CD1c-positive myeloid dendritic cell (primary cell): ENCODE measurements around the gene XXYLT1.
A peak's percentile ranks its signal among the peaks of the same experiment; 100 is the strongest.

ENCODE experiments used
- DNase-seq: peaks from one replicate; pipeline ENCODE4 v3.0.0-alpha.2; 2016; ENCODE audit errors: extremely low spot score

Gene XXYLT1

DNA sequence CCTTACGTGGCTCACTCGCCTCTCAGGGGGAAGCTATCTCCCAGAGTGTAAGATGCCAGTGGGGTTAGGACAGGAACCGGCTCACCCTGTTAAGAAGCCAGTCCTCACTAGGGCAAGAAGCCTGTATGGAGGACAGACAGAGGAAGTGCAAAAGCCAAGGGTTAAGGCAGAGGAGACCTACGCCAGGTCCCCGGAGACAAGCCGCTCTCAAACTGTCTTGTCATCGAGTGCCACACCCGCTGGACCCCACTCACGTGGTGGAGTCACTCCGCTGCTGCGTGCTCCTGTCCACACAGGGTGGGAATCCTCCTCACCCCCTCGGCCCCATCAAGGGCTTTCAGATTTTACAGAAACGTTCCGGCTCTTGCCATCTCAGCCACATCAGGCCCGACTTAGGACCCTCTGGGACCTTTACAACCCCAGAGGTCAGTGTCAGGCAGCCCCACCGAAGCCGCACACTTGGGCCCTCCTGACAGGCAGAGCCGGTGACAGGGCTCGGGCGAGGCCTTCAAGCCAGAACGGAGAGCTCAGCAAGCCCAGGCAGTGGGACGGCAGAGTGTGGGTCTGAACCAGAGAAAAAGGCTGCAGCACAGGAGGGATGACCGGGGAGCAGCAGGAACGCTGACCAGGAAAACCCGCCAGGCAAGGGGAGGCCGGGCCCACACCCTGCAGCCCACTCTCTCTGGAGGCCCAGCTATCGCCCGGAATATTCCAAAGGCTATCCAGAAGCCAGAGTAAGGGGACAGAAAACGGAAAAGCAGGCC lies 61.7 kb downstream of the XXYLT1 start:
- DNase-seq, result no peak

DNA sequence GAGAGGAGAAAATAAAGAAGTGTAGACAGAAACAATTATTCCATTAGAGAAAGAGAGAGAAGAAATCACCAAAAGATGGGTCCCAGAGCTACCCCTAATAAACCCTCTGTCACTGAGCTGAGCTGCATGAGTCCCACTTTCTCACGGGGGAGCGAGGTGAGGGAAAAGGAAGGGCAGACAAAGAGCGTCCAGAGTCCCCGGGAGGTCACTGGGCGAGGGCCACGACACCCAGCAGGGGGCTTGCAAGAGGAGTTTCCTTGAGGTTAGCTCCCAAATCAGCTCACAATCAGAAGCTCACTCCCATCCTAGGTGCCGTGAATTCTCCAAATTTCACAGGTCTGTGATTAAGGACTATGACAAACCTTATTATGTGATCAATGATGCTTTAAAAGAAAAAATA lies 62.3 kb downstream of the XXYLT1 start:
- DNase-seq, result no peak

DNA sequence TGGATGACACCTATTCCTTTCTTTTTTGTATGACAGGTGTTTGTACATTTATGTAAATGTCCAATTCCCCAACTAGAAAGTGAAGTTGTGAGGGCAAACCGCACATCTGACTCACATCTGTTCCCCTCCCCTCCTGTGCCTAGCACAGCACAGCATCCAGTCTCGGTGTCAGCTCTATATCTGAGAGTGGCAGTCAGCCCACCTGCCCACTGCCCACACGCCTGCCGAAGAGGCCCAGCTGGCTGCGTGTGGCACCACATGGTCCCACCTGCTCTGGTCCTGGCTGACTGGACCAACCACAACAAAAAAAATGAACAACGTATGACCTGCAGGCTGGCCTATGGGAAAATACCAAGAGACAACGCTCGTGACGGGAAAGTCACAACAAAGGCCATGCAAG lies 62.8 kb downstream of the XXYLT1 start:
- no peak for DNase-seq

DNA sequence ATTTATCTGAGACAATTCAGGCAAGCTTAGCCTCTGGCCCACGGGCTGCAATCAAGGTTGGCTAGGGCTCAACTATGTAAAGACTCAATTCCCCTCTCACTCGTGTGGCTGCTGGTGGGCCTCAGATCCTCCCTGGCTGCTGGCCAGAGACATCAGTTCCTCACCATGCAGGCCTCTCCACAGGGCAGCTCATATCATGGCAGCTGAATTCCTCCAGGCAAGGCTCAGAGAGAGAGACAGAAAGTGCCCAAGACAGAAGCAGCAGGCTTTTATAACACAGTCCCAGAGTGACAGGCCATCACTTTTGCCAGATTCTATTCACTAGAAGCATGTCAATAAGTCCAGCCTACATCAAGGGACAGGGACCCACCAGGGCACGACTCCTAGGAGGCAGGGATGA lies 63.2 kb downstream of the XXYLT1 start:
- DNase-seq, result no peak

DNA sequence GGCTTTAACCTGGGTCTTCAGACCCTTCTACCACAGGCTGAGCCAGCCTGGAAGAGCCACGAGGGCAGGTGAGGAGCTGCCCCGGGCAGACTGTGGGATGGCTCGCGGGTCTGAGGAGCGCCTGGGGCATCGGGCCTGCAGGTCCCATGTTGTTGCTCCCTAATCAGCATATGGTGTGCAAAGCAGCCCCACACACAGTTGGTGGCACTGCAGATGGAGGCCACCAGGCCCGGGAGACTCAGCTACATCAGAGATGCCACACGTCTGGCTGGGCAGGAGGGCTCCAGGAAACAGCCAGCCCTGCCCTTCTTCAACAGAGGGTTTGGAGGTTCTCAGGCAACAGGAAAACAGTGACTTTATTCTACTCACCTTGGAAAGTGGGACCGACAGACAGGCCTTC lies 63.9 kb downstream of the XXYLT1 start:
- no peak for DNase-seq

DNA sequence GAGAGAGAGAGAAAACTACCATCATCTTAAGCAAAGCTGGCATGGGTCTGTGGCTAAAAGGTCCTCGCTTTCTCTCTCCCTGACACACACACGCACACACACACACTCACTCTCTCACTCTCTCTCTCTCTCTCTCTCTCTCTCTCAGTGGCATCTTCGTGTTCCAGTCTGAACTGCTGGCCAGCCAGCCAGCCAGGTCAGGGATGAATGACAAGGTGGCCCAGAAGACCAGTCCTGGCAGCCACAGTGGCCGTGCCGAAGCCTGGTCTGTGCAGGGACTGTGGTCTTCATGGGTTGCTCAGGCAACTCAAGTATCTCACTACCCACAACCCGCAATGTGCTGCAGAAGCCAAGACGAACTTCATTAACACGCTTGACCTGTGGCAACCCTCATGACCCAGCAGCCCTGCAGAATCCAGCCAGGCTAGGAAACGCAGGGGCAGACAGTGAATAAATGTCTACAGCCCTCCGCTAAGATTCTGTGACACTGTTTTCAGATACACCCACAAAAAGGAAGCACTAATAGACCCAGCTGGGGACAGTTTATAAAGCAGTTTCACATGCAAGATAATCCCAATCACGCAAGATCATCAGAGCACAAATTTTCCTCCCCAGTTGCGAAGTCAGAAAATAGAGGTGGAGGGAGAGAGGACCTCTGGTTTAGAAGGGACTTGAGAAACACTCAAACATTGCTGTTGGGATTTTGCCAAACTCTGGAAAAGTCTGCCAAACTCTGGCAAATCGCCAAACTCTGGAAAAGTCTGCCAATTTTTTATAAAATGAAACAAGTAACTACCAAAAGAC lies 66.4 kb downstream of the XXYLT1 start:
- no peak for DNase-seq

DNA sequence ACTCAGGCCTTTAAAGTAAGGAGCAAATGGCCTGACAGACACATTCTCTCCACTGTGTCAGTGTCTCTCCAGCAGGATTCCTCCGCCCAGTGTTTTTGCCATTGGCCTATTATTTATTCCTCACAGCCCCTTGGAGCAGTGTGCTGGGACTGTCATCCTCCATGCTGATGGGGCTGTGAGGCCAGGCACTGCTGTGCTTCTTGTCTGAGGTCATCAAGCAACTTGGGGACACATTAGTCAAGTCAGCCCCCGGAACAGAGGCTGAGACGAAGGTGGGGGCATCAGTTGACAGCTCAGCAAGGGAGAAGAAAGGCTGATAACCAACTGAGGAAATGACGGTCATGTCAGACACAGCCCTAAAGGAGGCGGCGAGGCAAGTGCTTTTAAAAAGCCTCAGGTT lies 67.4 kb downstream of the XXYLT1 start:
- no peak for DNase-seq

DNA sequence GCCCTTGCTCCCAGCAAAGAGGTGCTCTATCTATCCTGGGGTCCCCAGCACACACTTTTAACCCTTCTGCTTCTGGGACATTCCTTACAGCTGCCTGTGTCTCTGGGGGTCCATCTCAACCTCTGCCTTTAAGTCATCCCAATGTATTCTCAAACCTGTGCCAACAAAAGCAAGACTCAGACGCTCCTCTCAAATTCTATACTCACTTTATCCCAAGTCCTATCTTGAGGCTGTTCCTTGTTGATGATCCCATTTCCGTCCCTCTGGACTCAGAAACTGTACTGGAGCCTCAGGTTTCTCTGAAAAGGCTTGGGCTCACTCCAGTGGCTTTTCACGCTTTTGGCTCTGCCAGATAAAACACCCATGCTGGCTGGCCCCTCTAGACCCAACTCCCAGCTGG lies 69.7 kb downstream of the XXYLT1 start:
- no peak for DNase-seq

DNA sequence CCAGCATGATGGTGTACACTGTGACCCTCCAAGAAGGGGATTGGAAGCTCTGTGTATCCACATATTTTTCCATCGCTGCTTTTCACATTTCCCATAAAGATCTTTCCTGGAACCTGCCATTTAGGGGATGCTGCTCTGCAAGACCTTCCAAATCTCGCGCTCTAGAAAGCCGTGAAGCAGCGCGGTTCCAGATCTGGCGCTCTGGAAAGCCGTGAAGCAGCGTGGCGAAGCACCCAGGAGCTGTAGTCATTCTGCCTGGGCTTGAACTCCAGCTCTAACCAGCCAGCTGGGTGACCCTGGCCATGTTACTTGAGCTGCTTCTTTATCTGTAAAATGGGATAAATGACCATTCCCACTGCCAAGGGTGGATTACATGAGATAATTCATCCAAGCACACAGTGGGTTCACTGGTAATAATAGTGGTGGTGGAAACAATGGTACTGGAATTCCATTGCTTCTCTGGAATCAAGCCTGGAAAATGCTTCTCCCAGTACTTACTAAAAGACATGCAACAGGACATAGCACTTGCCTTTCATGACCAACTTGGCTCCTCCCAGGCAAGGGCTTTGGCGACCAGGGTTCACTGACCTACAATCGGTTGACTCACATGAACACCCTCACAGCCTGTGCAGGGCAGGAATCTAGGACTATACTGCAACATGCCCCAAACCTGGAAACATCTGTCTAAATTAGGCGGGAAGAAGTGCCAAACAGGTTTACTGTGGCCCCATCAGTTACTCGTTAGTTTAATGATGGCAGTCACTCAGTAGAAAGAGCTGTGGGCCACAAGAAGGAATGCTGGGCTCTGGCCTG lies 70.7 kb downstream of the XXYLT1 start:
- no peak for DNase-seq

DNA sequence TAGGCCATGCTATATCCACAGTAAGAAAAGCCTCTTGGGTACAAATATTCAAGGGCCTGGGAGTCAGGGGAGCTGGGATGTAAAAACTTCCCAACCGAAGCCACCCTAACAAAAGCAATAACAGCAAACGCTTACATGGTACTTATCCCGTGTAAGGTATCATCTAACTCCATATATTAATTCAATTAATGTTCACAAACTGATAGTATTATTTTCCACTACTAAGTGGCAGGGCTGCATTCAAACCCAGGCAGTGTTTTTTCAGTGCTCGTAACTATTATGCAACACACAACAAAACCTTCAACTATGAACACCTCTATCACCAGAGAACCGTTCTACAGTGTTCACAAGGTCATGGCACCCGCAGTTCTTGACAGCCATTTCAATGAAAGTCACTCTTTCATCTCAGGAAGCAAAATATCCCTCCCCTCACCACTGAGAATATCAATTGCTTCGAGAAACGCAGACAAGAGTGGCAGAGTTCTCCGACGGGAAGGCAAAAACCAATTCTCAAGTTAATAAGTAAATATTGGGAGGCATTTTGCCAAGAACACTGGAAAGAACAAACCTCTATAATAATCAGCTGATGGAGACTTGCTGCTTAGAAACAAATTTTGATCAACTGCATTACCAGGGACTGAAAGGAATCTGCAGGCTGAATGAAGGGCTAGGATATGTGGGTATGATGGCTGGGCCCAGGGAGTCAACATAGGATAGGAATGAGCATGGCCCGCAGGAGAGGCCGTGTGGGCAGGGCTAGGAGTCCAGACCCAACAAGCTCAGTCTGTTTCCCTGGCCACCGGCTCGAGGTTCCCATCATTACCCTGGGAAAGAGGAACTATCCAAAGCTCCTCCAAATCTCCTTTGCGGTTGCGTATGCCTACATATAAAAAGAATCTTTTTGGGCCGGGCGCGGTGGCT lies 72.3 kb downstream of the XXYLT1 start:
- peak; percentile 12 for DNase-seq

DNA sequence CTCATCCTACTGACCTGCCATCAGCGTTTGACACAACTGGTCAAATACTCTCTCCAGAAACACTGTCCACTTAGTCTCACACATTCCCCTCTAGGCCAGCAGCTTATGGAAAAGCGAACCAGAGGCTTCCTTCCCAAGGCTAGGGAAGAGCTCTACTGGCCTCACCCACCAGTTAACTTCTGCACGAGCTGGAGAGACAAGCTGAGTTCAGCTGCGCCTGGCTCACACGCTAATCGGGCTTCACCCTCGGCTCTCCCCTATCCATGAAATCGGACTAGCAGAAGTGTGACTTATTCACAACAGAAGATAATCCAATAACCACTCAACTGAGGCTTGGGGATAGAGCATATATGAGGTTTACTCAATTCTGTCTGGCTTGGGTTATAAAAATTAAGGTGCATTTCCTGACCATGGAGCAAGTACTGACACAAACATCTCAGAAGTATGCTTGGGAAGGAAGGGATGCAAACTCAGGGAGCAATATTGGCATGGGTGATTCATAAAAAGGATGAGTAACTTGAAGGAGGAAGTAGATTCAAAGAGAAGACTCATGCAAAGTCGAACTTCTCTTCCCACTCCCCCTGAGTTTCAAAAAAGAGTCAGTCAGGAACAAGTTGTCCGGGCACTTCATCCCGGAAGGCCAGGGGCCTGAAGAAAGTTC lies 73.1 kb downstream of the XXYLT1 start:
- peak; percentile 68 for DNase-seq

DNA sequence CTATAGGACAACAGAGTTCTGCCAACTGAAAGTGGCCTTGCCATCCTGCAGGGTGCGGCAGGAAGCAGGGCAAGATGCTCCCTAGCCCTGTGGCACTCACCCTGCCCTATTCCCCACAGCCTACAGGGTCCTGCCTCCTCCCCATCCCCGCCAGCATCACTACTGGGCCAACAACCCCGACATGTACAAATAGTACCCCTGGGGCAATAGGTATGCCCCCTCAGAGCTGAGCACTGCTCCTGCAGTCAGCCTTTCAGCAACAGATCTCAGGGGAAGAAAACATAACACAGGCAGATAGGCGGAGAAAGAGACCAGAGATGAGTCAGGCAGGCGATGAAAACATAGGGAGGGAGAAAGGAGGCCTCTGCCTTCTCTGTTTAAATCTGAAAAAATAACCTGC lies 74.7 kb downstream of the XXYLT1 start:
- DNase-seq, result no peak

DNA sequence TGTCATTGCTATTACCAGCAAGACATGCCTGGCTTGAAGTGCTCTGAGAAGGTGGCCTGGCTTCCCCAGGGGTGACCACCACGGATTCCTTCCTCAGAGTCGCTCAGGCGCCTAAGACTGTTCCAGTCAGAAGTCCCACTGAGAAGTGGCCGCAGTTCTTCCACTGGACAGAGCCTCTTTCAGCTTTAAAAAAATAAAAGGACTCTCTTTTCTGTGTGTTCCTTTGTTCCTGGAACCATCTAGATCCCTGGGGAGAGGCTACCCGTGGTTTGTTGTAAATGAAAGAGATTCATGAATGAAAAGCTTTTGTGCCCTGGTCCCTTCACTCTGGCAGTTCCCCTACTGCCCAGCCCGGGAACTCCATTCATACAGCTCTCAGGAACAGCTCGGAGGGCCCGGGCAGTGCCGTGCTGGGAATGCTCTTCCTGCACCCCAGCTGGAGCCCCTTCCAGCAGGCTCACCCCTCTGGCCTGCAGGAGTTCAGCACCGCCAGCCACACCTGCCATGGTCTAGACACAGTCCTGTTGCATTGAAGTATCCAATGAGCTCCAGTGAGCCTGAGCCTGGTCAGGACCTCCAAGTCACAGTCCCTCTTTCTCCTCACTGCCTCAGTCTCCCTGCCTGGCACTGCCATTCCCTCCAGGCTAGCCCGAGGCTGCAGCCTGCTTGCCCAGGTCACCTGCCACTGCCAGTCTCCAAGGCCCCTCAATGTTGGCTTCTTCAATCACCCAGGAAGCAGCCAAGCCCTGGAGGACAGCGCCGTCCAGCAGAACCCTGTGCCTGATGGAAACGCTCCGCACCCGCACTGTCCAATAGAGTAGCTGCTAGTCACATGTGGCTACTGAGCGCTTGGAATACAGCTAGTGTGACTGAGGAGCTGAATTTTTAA lies 75.4 kb downstream of the XXYLT1 start:
- no peak for DNase-seq

DNA sequence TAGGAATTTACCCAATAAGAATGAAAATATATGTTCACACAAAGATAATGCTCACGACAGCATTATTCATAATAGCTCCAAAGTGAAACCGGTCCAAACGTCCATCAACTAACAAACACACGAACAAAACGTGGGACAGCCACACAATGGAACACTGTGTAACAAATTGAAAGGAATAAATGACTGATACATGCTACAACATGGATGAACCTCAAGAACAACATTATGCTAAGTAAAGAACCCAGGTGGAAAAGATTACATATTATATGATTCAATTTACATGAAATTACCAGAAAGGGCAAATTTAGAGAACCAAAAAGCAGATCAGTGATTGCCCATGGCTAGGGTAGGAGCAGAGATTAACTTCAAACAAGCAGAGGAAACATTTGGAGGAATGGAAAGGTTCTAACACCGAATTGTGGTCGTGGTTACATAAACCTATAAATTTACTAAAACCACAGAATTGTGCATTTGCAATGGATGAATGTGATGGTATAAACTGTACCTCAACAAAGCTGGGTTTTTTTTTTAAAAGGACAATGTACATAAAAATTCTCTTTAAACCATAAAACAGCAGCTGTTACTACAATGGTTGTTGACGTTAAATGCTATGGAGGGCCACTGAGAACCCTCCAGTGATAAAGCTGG lies 76.3 kb downstream of the XXYLT1 start:
- no peak for DNase-seq

DNA sequence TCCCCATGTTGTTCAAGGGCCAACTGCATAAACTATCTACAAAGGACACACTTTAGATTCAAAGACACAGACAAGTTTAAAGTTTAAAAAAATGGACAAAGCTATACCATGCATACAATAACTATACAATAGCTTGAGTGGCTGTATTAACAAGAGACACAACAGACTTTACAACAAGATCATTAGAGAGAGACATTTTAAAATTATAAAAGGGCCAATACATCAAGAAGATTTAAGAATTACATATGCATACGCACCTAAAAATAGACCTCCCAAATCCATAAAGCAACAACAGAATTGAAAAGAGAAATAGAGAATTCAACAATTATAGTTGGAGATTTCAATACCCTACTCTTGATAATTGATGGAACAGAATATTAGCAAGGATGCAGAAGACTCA lies 79.4 kb downstream of the XXYLT1 start:
- DNase-seq, result no peak

DNA sequence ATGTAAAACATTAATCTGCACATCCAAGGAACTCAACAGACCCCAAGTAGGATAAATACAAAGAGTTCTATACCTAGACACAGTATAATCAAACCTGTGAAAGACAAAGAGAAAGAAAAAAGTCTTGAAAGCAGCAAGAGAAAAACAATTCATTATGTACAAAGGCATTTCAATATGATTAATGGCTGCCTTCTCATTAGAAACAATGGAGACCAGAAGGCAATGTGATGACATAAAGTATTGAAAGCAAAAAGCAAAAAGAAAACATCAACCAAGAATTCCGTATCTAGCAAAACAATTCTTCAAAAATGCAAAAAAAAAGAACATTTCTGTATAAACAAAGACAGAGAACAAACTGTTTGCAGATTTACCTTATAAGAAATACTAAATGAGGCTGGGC lies 81.1 kb downstream of the XXYLT1 start:
- no peak for DNase-seq

DNA sequence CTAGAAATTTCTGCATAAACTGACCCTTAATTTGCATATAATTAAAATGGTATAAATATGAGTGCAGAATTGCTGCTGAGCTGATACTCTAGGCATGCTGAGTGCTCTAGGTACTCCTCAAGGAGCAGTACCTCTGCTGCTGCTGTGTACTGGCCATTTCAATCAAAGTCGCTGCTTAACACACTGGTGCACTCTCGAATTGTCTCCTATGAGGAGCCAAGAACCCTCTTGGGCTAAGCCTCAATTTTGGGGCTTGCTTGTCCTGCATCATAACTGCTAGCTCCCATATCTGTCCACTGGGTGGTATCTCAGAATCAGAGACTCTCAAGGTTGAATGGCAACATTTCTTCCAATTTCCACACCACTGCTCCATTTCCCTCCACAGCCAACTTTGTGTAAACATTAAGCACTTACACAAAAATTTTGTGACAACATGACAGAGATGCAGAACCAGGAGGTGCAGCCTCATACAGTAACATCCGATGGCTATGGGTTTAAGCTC lies 82.5 kb downstream of the XXYLT1 start:
- DNase-seq, result no peak

DNA sequence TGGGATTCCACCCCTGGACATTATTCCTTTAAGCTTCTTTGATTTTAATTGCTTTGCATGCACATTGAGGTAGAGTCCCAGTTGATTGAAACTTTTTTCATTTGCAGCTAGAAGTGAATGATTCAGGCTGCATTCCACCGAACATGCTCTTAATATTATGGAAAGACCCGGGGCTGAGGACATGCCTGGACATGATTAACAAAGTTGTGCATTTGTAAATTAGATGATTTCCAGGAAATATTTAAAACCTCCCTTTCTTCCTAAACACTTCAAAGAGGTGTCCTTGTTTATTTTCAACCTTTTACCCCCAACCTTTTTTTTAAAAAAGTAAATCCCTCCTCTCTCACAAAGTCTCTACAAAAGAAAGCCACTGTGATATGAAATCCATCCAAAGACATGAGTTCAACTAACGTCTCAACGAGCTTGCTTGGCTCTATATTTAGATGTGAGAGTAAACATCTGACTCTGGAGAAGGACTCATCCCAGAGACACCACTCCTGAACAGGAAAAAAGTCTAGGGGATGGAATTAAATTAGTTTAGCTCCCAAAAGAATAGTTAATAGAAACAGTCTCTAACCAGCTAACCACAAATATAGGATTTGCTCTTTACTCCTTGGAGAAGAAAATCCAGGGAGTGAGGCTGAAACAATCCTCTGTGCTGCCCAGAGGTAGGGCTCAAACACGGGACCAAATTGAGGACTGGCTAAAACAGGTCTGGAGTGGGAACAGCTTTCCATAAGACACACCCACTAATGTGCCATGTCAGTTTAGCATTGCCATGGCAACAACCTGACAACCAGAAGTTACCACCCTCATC lies 83.1 kb downstream of the XXYLT1 start:
- no peak for DNase-seq
